ENCODE data around the gene CAMK1D. TPM values are rescaled to one million over a fixed set of nuclear protein-coding genes. Genes with fewer than 3 reads are reported as not detected.

The CAMK1D gene
- polyA plus RNA-seq, 2 of the 4 experiments (the other 2 are of a cell fraction) = 6.6 to 12.5 TPM

GRCh38 chr10:12660812-12661211 lies 311.5 kb downstream of the CAMK1D start:
- 95% methylated on average over 3 of the region's 3 CpGs for WGBS (ENCODE audit: missing lambda C conversion rate)
- FAIRE-seq (peak; percentile 59), DNase-seq (ENCODE audit: low read depth in 1 of 2, low spot score in 1 of 2) (no peak), ATAC-seq (no peak)
- Histone ChIP-seq H3K9me3 (no peaks in the 10 kb centered on the region), H3K4me2 (no peak overlapping the region), H3K4me3 (no peak overlapping the region), H3K27ac (no peak overlapping the region), H3K4me1 (peaks cover 13% of the 10 kb centered on the region)
- CTCF ChIA-PET = interaction anchor here (0.9 kb wide), 1 partner anchor 51 kb away, joined by 4 read pairs; no protein-coding TSS in a partner anchor
- POLR2A ChIA-PET = no interaction called here
- TF ChIP-seq EP300 (IDR thresholded peaks at IDR 0.05) (no peak), MAFK (IDR thresholded peaks at IDR 0.05; ENCODE audit: partially characterized antibody) (peak; percentile 73)

GRCh38 chr10:12661671-12662070 lies 312.3 kb downstream of the CAMK1D start:
- Histone ChIP-seq H3K4me2 (no peak overlapping the region), H3K4me1 (peaks cover 13% of the 10 kb centered on the region), H3K27ac (no peak overlapping the region), H3K4me3 (no peak overlapping the region), H3K9me3 (no peaks in the 10 kb centered on the region)
- FAIRE-seq (no peak), DNase-seq (ENCODE audit: low read depth in 1 of 2, low spot score in 1 of 2) (no peak), ATAC-seq (no peak)
- WGBS (ENCODE audit: missing lambda C conversion rate) = 93% methylated on average over 1 of the region's 1 CpG
- no peak for TF ChIP-seq ZSCAN20 (CRISPR knock-in tag; IDR thresholded peaks at IDR 0.05)
- no peak for TF ChIP-seq EHF (CRISPR knock-in tag; IDR thresholded peaks at IDR 0.05)
- no peak for TF ChIP-seq ZC3H11A (IDR thresholded peaks at IDR 0.05)
- TF ChIP-seq RCOR1 (IDR thresholded peaks at IDR 0.05; ENCODE audit: low read depth, low read length) = no peak
- no peak for TF ChIP-seq NR3C1 (IDR thresholded peaks at IDR 0.05)
- TF ChIP-seq POLR2A (IDR thresholded peaks at IDR 0.05; ENCODE audit: low read length) = no peak
- TF ChIP-seq FOSL2 (IDR thresholded peaks at IDR 0.05) = no peak
- TF ChIP-seq FOSL2 (CRISPR knock-in tag; IDR thresholded peaks at IDR 0.05) = no peak
- TF ChIP-seq CTCF (IDR thresholded peaks at IDR 0.05) = no peak
- ChIA-PET POLR2A (interaction anchor here (0.5 kb wide), 1 partner anchor 30 kb away, joined by 4 read pairs; no protein-coding TSS in a partner anchor), CTCF (interaction anchor here (0.6 to 1.2 kb wide), 4 partner anchors 46 to 243 kb away, joined by 3 to 4 read pairs (median 3); no protein-coding TSS in a partner anchor)

- no peak overlapping the region for H3K4me3 ChIP-seq
- POLR2A ChIA-PET = no interaction called here
- WGBS (ENCODE audit: missing lambda C conversion rate) = 69% methylated on average over 1 of the region's 1 CpG
- TF ChIP-seq MAZ (IDR thresholded peaks at IDR 0.05; ENCODE audit: borderline replicate concordance, low read depth, low read length) (no peak), SMC3 (IDR thresholded peaks at IDR 0.05) (no peak), HDAC2 (IDR thresholded peaks at IDR 0.05) (no peak), RNF2 (IDR thresholded peaks at IDR 0.05; ENCODE audit: borderline replicate concordance, low read depth) (no peak), RFX5 (IDR thresholded peaks at IDR 0.05) (no peak), SREBF2 (IDR thresholded peaks at IDR 0.05) (no peak), MAFK (IDR thresholded peaks at IDR 0.05; ENCODE audit: partially characterized antibody) (no peak), USF2 (IDR thresholded peaks at IDR 0.05) (no peak), JUN (IDR thresholded peaks at IDR 0.05) (no peak), KDM1A (IDR thresholded peaks at IDR 0.05; ENCODE audit: low read depth) (no peak), HEYL (CRISPR knock-in tag; IDR thresholded peaks at IDR 0.05) (no peak), ESRRA (IDR thresholded peaks at IDR 0.05; ENCODE audit: borderline replicate concordance, low read length) (no peak)
- DNase-seq (ENCODE audit: low read depth in 1 of 2, low spot score in 1 of 2) = no peak
- no peak for FAIRE-seq
- peaks cover 13% of the 10 kb centered on the region for H3K4me1 ChIP-seq
- H3K4me2 ChIP-seq = peak overlapping the region; percentile 54
- H3K9me3 ChIP-seq = no peaks in the 10 kb centered on the region
- peak overlapping the region in 1 of 2 experiments; percentile 20; a peak in 3 of 6 replicates for H3K27ac ChIP-seq
- CTCF ChIA-PET = interaction anchor here (0.6 to 1.3 kb wide), 2 partner anchors 9 to 450 kb away, joined by 3 read pairs; no protein-coding TSS in a partner anchor
- ATAC-seq = no peak
Observed at GRCh38 chr10:12663863-12664262, 314.5 kb downstream of the CAMK1D start.
